Fibroblast of lung (primary cell): Measurements from ENCODE around the gene ZNF785. TPM values are rescaled to one million over a fixed set of nuclear protein-coding genes. Genes with fewer than 3 reads are reported as not detected.

Experiments used
- DNase-seq, 2 donors: peaks; one replicate each; pipeline versions ENCODE4 v3.0.0 to v3.0.0-alpha.2; 2010; ENCODE audit warnings: low read depth in 2 of 2
- H2AFZ ChIP-seq: 2 replicates; pipeline ENCODE4 v1.5.1; 2012; ENCODE audit warnings: low read length, control low read depth, inconsistent platforms
- H3K27ac ChIP-seq: 2 replicates; pipeline ENCODE4 v1.5.1; 2011; ENCODE audit warnings: low read length, control low read depth; ENCODE audit not compliant: insufficient read depth
- H3K27me3 ChIP-seq: 2 replicates; pipeline ENCODE4 v1.5.1; 2011; ENCODE audit warnings: mild to moderate bottlenecking, low read length; ENCODE audit not compliant: control insufficient read depth, insufficient read depth
- H3K36me3 ChIP-seq: 2 replicates; pipeline ENCODE4 v1.5.1; 2011; ENCODE audit warnings: low read length; ENCODE audit not compliant: control insufficient read depth, insufficient read depth
- H3K4me1 ChIP-seq: 2 replicates; pipeline ENCODE4 v1.5.1; 2011; ENCODE audit warnings: low read length; ENCODE audit not compliant: control insufficient read depth, insufficient read depth; ENCODE audit errors: extremely low read depth
- H3K4me2 ChIP-seq: 2 replicates; pipeline ENCODE4 v1.5.1; 2011; ENCODE audit warnings: low read length, control low read depth; ENCODE audit not compliant: insufficient read depth; ENCODE audit errors: extremely low read depth
- H3K4me3 ChIP-seq, 4 experiments: fragments of 200-600 bp in 1 of 4; sonication (generic) in 1 of 4; replicated peaks in 1 of 4; 2 replicates each; pipeline ENCODE4 v1.5.1; 2011 to 2016; ENCODE audit warnings: low read length in 4 of 4, low read depth in 3 of 4, mild to moderate bottlenecking in 3 of 4, control low read depth in 2 of 4, inconsistent platforms in 1 of 4, mixed read lengths in 1 of 4; ENCODE audit not compliant: insufficient read depth in 1 of 4; ENCODE audit errors: control extremely low read depth in 1 of 4
- H3K79me2 ChIP-seq: 2 replicates; pipeline ENCODE4 v1.5.1; 2012; ENCODE audit warnings: mild to moderate bottlenecking, low read length, inconsistent platforms; ENCODE audit not compliant: control insufficient read depth, insufficient read depth
- H3K9ac ChIP-seq: 2 replicates; pipeline ENCODE4 v1.5.1; 2011; ENCODE audit warnings: mild to moderate bottlenecking, low read length, control low read depth; ENCODE audit not compliant: insufficient read depth
- H3K9me3 ChIP-seq: 2 replicates; pipeline ENCODE4 v1.5.1; 2012; ENCODE audit warnings: low read depth, low read length; ENCODE audit not compliant: control insufficient read depth, insufficient read depth
- H4K20me1 ChIP-seq: 2 replicates; pipeline ENCODE4 v1.5.1; 2011; ENCODE audit warnings: low read length; ENCODE audit not compliant: control insufficient read depth, insufficient read depth; ENCODE audit errors: extremely low read depth
- CTCF ChIP-seq, 2 donors: IDR thresholded peaks in 1 of 2; conservative IDR thresholded peaks in 1 of 2; 1 replicate in 1 of 2; 2 replicates in 1 of 2; pipeline ENCODE4 v1.5.1; 2011 to 2012; ENCODE audit warnings: low read length in 2 of 2, control low read depth in 1 of 2, inconsistent platforms in 1 of 2, low read depth in 1 of 2, mild to moderate bottlenecking in 1 of 2
- EZH2 ChIP-seq: IDR thresholded peaks from 2 replicates; pipeline ENCODE4 v1.5.1; 2012; ENCODE audit warnings: low read length, control low read depth, mild to moderate bottlenecking; ENCODE audit errors: missing control alignments
- polyA plus RNA-seq, 2 donors: library from polyadenylated mRNA; depleted of rRNA in 1 of 2; stranded (reverse) in 1 of 2; unstranded in 1 of 2; fragments of >200 nt; gene quantifications; 2 replicates each; pipeline ENCODE4 v1.2.1, GENCODE V29; 2011 to 2012; ENCODE audit warnings: missing spikeins in 1 of 2
- total RNA-seq: library from RNA; depleted of rRNA; stranded (reverse); fragments of >200 nt; gene quantifications from 2 replicates; pipeline ENCODE4 v1.2.1, GENCODE V29; 2014

ZNF785 gene
- total and polyA plus RNA-seq, 2 donors (not counting 1 experiment from before 2014, with no cell fraction given) = 6.6 to 7.1 TPM

GRCh38 chr16:30570636-30571444 lies 14.7 kb downstream of the ZNF785 start:
- H3K79me2 ChIP-seq = no peaks in the 10 kb centered on the region
- peak overlapping the region; percentile 68 for H3K9ac ChIP-seq
- peak overlapping the region; percentile 98 for H3K4me2 ChIP-seq
- peaks cover 5% of the 10 kb centered on the region for H3K27me3 ChIP-seq
- DNase-seq = peak; percentile 20 to 32
- peak overlapping the region; percentile 54 to 78 (median 71) for H3K4me3 ChIP-seq
- H4K20me1 ChIP-seq = no peaks in the 10 kb centered on the region
- H3K27ac ChIP-seq = peak overlapping the region; percentile 69
- peaks cover 3% of the 10 kb centered on the region for H3K4me1 ChIP-seq
- H3K36me3 ChIP-seq = no peaks in the 10 kb centered on the region
- H2AFZ ChIP-seq = peak overlapping the region; percentile 49
- no peaks in the 10 kb centered on the region for H3K9me3 ChIP-seq
- TF ChIP-seq CTCF (conservative IDR thresholded peaks at IDR 0.05 in 1 of 2, IDR thresholded peaks at IDR 0.05 in 1 of 2; ENCODE audit: low read depth in 1 of 2, low read length in 2 of 2) (no peak), EZH2 (no peak)

- Histone ChIP-seq H3K9ac (no peak overlapping the region), H3K27ac (no peak overlapping the region), H2AFZ (no peak overlapping the region), H3K4me2 (no peak overlapping the region), H4K20me1 (no peaks in the 10 kb centered on the region), H3K9me3 (no peaks in the 10 kb centered on the region), H3K4me1 (peaks cover 3% of the 10 kb centered on the region), H3K27me3 (peaks cover 5% of the 10 kb centered on the region), H3K79me2 (no peaks in the 10 kb centered on the region), H3K36me3 (no peaks in the 10 kb centered on the region), H3K4me3 (no peak overlapping the region)
- DNase-seq = no peak
- TF ChIP-seq CTCF (conservative IDR thresholded peaks at IDR 0.05 in 1 of 2, IDR thresholded peaks at IDR 0.05 in 1 of 2; ENCODE audit: low read depth in 1 of 2, low read length in 2 of 2) (no peak), EZH2 (no peak)
Measured at GRCh38 chr16:30569746-30570635, 15.5 kb downstream of the ZNF785 start.

- Histone ChIP-seq H3K4me1 (peaks cover 3% of the 10 kb centered on the region), H3K27me3 (peaks cover 5% of the 10 kb centered on the region), H3K9me3 (no peaks in the 10 kb centered on the region), H3K9ac (no peak overlapping the region), H3K36me3 (no peaks in the 10 kb centered on the region), H3K79me2 (no peaks in the 10 kb centered on the region), H2AFZ (no peak overlapping the region), H3K4me2 (no peak overlapping the region), H3K27ac (no peak overlapping the region), H4K20me1 (no peaks in the 10 kb centered on the region), H3K4me3 (no peak overlapping the region)
- TF ChIP-seq CTCF (conservative IDR thresholded peaks at IDR 0.05 in 1 of 2, IDR thresholded peaks at IDR 0.05 in 1 of 2; ENCODE audit: low read depth in 1 of 2, low read length in 2 of 2) (no peak), EZH2 (no peak)
- DNase-seq = no peak
Measured at GRCh38 chr16:30569281-30569680, 16.2 kb downstream of the ZNF785 start.
